Natural killer cell (primary cell): ENCODE results near the gene PPP1R14B. TPM values are rescaled to one million over a fixed set of nuclear protein-coding genes. Genes with fewer than 3 reads are reported as not detected.
"Not testable (repeated sequence)": the region's sequence is repeated elsewhere in the genome, so short reads cannot be mapped to it uniquely, and the experiment has no call there.

Source experiments
- ATAC-seq, 3 donors: fragments of 150-1000 bp in 2 of 3; fragments of 200-7000 bp in 1 of 3; cut with Tn5 transposase; 1 replicate in 1 of 3; 2 replicates in 2 of 3; pipeline ENCODE4 v1.10.0; 2021; ENCODE audit warnings: mild to moderate bottlenecking in 2 of 3, moderate library complexity in 2 of 3
- DNase-seq, 2 donors: peaks; one replicate each; pipeline versions ENCODE4 v3.0.0 to v3.0.0-alpha.2; 2013 to 2021; ENCODE audit warnings: mixed read lengths in 1 of 2
- H3K27ac ChIP-seq: one replicate; pipeline ENCODE4 v1.5.1; 2013; ENCODE audit warnings: mild to moderate bottlenecking, low read length
- H3K27me3 ChIP-seq: one replicate; pipeline ENCODE4 v1.6.1; 2013; ENCODE audit warnings: low read length; ENCODE audit not compliant: control insufficient read depth, insufficient read depth
- H3K36me3 ChIP-seq: one replicate; pipeline ENCODE4 v1.6.1; 2013; ENCODE audit warnings: low read length; ENCODE audit not compliant: control insufficient read depth, insufficient read depth
- H3K4me1 ChIP-seq: one replicate; pipeline ENCODE4 v1.6.1; 2013; ENCODE audit warnings: low read length; ENCODE audit not compliant: control insufficient read depth, insufficient read depth
- H3K4me3 ChIP-seq: one replicate; pipeline ENCODE4 v1.5.1; 2013; ENCODE audit warnings: low read length
- H3K9me3 ChIP-seq: one replicate; pipeline ENCODE4 v1.6.1; 2013; ENCODE audit warnings: low read length; ENCODE audit not compliant: control insufficient read depth, insufficient read depth
- H3K27ac Mint-ChIP-seq, 2 donors: one replicate each; pipeline ENCODE4 v1.8.0; 2022; ENCODE audit warnings: mild to moderate bottlenecking in 2 of 2, mixed read lengths in 2 of 2, moderate library complexity in 1 of 2
- H3K27me3 Mint-ChIP-seq, 2 donors: one replicate each; pipeline ENCODE4 v1.8.0; 2022; ENCODE audit warnings: low read depth in 2 of 2, mixed read lengths in 2 of 2
- H3K36me3 Mint-ChIP-seq: one replicate; pipeline ENCODE4 v1.8.0; 2022; ENCODE audit warnings: mixed read lengths
- H3K4me1 Mint-ChIP-seq, 2 donors: one replicate each; pipeline ENCODE4 v1.8.0; 2022; ENCODE audit warnings: mixed read lengths in 2 of 2
- H3K4me3 Mint-ChIP-seq: one replicate; pipeline ENCODE4 v1.8.0; 2022; ENCODE audit warnings: mild to moderate bottlenecking, moderate library complexity, mixed read lengths
- H3K9me3 Mint-ChIP-seq, 2 donors: one replicate each; pipeline ENCODE4 v1.8.0; 2022; ENCODE audit warnings: mixed read lengths in 2 of 2
- CTCF ChIP-seq: fragments of 200-600 bp; IDR thresholded peaks from one replicate; pipeline ENCODE4 v1.8.0; 2022; ENCODE audit warnings: antibody characterized with exemption
- WGBS: methylation state at CpG from one replicate; pipeline ENCODE4 v1.1.7; 2013; ENCODE audit warnings: missing lambda C conversion rate; ENCODE audit not compliant: insufficient coverage; 5-methylcytosine and 5-hydroxymethylcytosine counted together
- intact Hi-C: fragments of 100-400 bp; cut with micrococcal nuclease; formaldehyde crosslinking; loops from one replicate; pipeline ENCODE4 v1.14.2; 2022
- total RNA-seq, 4 donors: library from RNA; stranded (reverse); fragments of 120-200 nt in 1 of 4; gene quantifications; one replicate each; pipeline versions ENCODE4 v1.2.3 to v1.2.4, GENCODE V29; 2013 to 2022

The PPP1R14B gene
- total RNA-seq, 3 donors from 2014 or later (not counting 1 experiment from before 2014, with no cell fraction given) = 16.9 to 21.3 (median 21.0) TPM

- no peak overlapping the region for H3K4me3 ChIP-seq
- WGBS = 97% methylated on average over 4 of the region's 4 CpGs
Observed at GRCh38 chr11:64249038-64249437, 2.3 kb upstream of the PPP1R14B start.

GRCh38 chr11:64248578-64248977 lies 1.8 kb upstream of the PPP1R14B start:
- Histone ChIP-seq H3K27me3 (no peaks in the 10 kb centered on the region), H3K4me3 (no peak overlapping the region), H3K4me1 (peaks cover 58% of the 10 kb centered on the region), H3K9me3 (no peaks in the 10 kb centered on the region), H3K27ac (no peak overlapping the region), H3K36me3 (peaks cover 6% of the 10 kb centered on the region)
- Mint-ChIP-seq H3K4me1 (peaks cover 14 to 44% of the 10 kb centered on the region in 2 donors), H3K4me3 (peak overlapping the region; percentile 85), H3K27ac (no peak overlapping the region), H3K36me3 (no peaks in the 10 kb centered on the region), H3K9me3 (no peaks in the 10 kb centered on the region), H3K27me3 (no peaks in the 10 kb centered on the region)
- DNase-seq (no peak), ATAC-seq (no peak)
- WGBS = 96% methylated on average over 7 of the region's 7 CpGs
- intact Hi-C loops = no loop called here
- no peak for TF ChIP-seq CTCF

More at GRCh38 chr11:64249038-64249437, 2.3 kb upstream of the PPP1R14B start:
- no peak overlapping the region for H3K4me3 Mint-ChIP-seq
- peaks cover 3% of the 10 kb centered on the region for H3K36me3 ChIP-seq
- H3K27me3 ChIP-seq = no peaks in the 10 kb centered on the region
- H3K9me3 Mint-ChIP-seq = no peaks in the 10 kb centered on the region
- H3K27ac Mint-ChIP-seq = no peak overlapping the region
- H3K4me1 Mint-ChIP-seq = peaks cover 14 to 41% of the 10 kb centered on the region in 2 donors
- ATAC-seq (no peak), DNase-seq (no peak)
- H3K4me1 ChIP-seq = peaks cover 58% of the 10 kb centered on the region
- no peaks in the 10 kb centered on the region for H3K9me3 ChIP-seq
- no peaks in the 10 kb centered on the region for H3K27me3 Mint-ChIP-seq
- intact Hi-C loops = no loop called here
- no peak for TF ChIP-seq CTCF
- no peaks in the 10 kb centered on the region for H3K36me3 Mint-ChIP-seq
- H3K27ac ChIP-seq = no peak overlapping the region

- no peak overlapping the region for H3K27ac ChIP-seq
- H3K36me3 ChIP-seq = peaks cover 10% of the 10 kb centered on the region
- peak overlapping the region; percentile 85 for H3K4me3 Mint-ChIP-seq
- 66% methylated on average over 31 of the region's 31 CpGs for WGBS
- H3K9me3 Mint-ChIP-seq = no peaks in the 10 kb centered on the region
- H3K9me3 ChIP-seq = no peaks in the 10 kb centered on the region
- H3K4me1 Mint-ChIP-seq = peaks cover 14 to 50% of the 10 kb centered on the region in 2 donors
- TF ChIP-seq CTCF = no peak
- peaks cover 62% of the 10 kb centered on the region for H3K4me1 ChIP-seq
- DNase-seq = no peak
- intact Hi-C loops = no loop called here
- H3K4me3 ChIP-seq = peak overlapping the region; percentile 81
- no peaks in the 10 kb centered on the region for H3K27me3 ChIP-seq
- no peaks in the 10 kb centered on the region for H3K27me3 Mint-ChIP-seq
- no peaks in the 10 kb centered on the region for H3K36me3 Mint-ChIP-seq
- no peak for ATAC-seq
- H3K27ac Mint-ChIP-seq = peak overlapping the region in 1 of 2 donors; percentile 54
Observed at GRCh38 chr11:64247729-64248531, 1.2 kb upstream of the PPP1R14B start.

GRCh38 chr11:64246621-64246870 lies 197 bp downstream of the PPP1R14B start:
- Mint-ChIP-seq H3K4me3 (peak overlapping the region; percentile 83), H3K4me1 (peaks cover 14 to 47% of the 10 kb centered on the region in 2 donors), H3K27ac (peak overlapping the region in 1 of 2 donors; percentile 76)
- H3K27me3 ChIP-seq, H3K4me3 ChIP-seq, H3K27ac ChIP-seq, H3K36me3 ChIP-seq, H3K36me3 Mint-ChIP-seq, intact Hi-C loops, H3K9me3 ChIP-seq, DNase-seq, H3K27me3 Mint-ChIP-seq, H3K9me3 Mint-ChIP-seq: not testable (repeated sequence)
- H3K4me1 ChIP-seq = peaks cover 60% of the 10 kb centered on the region
- under 1% methylated on average over 43 of the region's 43 CpGs for WGBS
- ATAC-seq = peak; percentile 11 to 29 (median 24)
